ENCODE data around the gene ACO1.

ACO1 gene

GRCh38 chr9:32497921-32498320 is 113.5 kb downstream of the ACO1 start:
- no peak for DNase-seq (ENCODE audit: low spot score)

- DNase-seq (ENCODE audit: low spot score): no peak
Observed at GRCh38 chr9:32500768-32501167, 116.3 kb downstream of the ACO1 start.

GRCh38 chr9:32501868-32502267 is 117.4 kb downstream of the ACO1 start:
- DNase-seq (ENCODE audit: low spot score): no peak

GRCh38 chr9:32502464-32502863 is 118.0 kb downstream of the ACO1 start:
- no peak for DNase-seq (ENCODE audit: low spot score)

- no peak for DNase-seq (ENCODE audit: low spot score)
Observed at GRCh38 chr9:32503008-32503407, 118.6 kb downstream of the ACO1 start.

Data from SW480 (cell line).